ENCODE results near the gene LRRC37A.
A peak's percentile ranks its signal among the peaks of the same experiment; 100 is the strongest.
"Not testable (repeated sequence)": the region's sequence is repeated elsewhere in the genome, so short reads cannot be mapped to it uniquely, and the experiment has no call there.

LRRC37A gene

DNA sequence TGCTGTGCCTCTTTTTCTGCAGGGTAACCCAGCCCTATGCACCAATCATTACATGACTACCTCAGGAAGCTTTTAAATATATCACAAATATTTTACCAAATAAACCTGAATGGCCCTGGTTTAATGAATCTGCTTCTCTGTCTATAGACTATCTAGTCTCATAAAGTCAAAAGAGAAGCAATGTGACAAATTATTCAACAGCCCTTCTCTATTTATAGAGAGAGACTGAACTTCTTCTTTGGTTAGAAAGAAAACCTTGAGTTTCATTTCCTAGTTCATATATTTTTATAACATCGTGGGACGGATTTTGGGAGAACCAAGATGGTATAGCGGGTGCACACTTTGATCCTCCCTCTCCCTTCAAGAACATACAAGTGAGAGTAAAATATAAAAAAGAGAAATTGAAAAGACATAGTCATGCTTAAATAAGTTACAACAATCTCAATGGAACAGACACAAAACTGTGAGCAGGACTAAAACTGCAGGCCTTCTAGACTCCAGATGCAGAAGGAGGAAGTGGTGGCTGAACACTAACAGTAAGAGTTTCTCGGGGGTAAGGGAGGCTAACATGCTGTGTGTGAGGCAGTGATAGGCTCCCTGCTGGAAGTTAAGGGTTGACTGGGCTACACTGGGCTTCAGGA lies 3.9 kb upstream of the LRRC37A start:
- DNase-seq: not testable (repeated sequence)

DNA sequence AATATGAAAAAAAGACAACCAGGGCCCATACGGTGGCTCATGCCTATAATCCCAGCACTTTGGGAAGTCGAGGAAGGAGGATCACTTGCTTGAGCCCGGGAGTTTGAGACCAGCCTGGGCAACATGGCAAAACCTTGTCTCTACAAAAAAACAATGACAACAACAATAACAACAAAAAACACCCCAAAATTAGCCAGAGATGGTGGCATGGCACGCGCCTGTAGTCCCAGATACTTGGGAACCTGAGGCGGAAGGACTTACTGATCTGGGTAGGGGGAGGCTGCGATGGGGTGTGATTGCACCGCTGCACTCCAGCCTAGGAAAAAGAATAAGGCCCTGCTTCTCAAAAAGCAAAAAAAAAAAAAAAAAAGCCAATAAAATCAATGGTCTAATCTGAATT lies 3.3 kb upstream of the LRRC37A start:
- not testable (repeated sequence) for DNase-seq

DNA sequence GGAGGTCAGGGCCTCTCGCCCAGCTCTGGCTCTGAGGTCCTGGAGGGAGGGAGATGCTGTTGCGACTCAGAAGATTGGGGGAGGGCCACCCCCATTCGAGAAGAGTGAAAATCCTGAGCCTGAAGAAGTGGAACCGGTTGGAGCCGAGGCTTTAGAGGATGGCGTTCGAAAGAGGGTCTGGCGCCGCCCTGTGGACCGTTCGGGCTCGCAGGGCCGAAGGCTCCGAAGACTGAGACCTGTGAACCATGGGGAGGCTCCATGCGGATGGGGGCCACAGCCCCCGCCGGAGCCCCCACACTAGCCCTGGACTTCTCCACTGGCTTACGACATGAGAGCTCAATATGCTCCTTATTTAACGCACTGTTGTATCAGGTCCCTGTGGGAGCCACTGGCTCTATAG lies 46.3 kb downstream of the LRRC37A start:
- DNase-seq: not testable (repeated sequence)

DNA sequence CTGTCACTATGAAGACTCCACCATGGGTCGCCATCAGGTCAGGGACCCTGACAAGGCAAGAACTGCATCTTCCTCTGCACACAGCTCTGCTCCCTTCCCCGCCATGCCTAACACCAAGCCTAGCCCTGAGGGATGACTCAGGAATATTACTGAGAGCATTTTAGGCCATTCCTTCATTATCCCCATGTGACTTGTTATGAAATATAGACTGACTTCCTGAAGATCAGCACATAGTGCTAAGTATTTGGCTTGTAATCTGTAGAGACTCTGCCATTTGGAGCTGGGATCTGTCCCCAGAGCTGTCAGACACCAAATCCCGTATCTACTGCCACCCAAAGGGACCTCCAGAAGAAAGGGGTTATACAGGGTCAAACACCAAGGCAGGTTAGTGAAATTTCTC lies 47.2 kb downstream of the LRRC37A start:
- not testable (repeated sequence) for DNase-seq

DNA sequence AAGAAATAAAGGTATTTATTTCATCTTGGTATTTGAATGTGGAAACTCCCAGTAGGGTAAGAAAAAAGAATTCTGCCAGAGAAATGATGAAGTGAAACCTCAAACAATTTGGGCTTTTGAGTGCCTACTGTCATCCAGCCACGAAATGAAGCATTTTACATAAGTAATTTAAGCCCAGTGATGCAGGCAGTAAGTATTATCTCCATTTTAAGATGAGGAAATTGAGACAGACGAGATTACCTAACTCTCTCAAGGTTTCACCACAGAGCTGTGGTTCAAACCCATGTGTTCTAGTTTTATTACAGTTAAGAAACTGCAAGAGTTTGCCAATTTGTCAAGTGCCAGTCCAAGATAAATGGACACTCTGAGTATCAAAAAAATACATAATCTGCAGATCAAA lies 53.4 kb downstream of the LRRC37A start:
- DNase-seq: not testable (repeated sequence)

DNA sequence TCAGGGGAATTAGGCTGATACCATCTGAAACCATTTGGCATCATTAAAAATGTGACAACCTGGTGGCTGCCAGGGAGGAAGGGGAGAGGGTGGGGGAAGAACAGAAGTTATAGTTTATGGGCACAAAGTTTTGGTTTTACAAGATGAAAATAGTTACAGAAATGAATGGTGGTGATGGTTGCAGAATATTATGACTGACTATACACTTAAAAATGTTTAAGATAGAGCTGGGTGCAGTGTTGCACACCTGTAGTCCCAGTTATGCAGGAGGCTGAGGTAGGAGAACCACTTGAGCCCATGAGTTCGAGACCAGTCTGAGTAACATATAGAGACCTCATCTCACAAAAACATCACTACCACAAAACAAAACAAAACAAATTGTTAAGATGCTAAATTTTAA lies 54.1 kb downstream of the LRRC37A start:
- DNase-seq: not testable (repeated sequence)

DNA sequence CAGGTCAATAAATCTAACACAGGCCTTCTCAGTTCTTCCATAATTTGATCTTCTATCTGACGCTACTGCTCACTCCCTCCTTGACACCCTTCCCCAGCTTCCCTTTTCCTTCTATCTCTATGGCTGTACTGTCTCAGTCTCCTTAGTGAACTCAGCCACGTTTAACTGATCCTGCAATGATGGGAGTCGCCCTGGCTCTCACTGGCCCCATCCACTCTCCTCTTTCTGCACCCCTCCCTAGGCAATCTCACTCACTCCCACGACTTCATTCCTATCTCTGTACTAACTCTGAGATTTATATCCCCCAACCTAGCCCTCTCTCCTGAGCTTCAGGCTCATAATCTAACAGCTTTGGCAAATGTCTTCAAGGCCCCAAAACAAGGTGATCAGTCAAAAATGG lies 58.9 kb downstream of the LRRC37A start:
- not testable (repeated sequence) for DNase-seq

DNA sequence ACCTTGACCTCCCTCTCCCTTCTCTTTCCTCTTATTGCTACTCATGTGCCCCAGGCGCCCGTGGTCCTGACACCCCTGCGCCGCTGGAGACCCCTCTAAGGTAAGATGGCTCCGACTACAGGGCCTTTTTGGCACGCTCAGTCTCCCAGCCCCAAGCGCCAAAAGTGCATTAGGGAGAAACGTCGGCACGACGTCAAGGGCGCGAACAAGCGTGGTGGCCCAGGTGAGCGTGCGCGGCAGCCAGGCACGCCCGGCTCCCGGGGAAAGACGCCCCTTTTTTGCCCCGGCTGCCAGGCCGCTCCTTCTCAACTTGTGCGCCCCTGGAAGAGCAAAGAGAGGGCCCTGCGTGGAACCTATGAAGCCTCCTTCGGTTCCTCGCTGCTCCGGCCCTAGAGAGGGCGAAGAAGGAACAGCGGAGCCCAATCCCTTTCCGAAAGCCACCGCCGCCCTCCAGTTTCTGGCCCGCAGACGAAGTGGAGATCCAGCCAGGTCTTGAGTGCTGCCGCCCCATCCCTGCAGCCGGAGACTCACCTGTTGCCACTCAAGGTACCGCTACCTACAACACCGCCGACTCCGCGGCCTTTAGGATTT lies 66.3 kb downstream of the LRRC37A start:
- not testable (repeated sequence) for DNase-seq

DNA sequence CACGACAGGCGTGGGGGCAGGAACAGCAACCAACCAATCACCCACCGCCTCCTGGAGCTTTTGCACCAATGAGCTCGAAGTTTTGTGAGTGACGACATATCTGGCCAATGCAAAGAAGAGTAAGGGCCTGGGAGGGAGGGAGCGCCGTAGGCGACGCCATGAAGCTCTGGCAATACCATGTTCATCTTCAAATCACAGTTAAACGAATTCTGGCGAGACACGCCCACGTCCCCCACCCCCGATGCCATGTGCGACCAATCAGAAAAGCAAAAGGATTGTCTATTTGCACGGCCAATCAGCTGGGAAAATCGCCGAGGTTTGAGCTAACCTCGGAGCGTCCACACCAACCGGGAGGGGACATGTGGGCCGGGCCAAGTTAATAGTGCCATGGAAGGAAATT lies 66.8 kb downstream of the LRRC37A start, which contains the start of gene ARL17B:
Gene ARL17B, minus strand, starts transcription at position 12 of the 400 bp plus-strand sequence. CDS start 3,369 bp downstream, outside the sequence.
- peak; percentile 74 to 80 for DNase-seq

DNA sequence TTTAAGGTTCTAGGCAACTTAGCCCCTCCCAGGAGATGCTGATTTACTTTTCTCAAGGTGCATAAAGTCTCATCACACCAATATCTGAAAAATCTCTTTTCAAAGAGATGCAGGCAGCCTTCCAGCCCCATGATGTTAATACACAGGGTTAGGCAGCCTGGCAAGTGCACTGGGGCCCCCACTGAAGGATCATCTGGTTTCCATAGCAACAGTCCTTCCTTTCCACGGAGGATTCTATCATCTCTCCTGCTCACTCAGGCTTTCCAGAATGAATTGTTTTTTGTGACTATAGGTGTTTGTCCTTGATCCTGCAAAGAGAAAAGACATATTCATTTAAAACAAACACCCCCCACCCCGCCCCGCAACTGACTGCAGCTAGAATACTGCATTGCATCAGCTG lies 72.6 kb downstream of the LRRC37A start:
- not testable (repeated sequence) for DNase-seq

DNA sequence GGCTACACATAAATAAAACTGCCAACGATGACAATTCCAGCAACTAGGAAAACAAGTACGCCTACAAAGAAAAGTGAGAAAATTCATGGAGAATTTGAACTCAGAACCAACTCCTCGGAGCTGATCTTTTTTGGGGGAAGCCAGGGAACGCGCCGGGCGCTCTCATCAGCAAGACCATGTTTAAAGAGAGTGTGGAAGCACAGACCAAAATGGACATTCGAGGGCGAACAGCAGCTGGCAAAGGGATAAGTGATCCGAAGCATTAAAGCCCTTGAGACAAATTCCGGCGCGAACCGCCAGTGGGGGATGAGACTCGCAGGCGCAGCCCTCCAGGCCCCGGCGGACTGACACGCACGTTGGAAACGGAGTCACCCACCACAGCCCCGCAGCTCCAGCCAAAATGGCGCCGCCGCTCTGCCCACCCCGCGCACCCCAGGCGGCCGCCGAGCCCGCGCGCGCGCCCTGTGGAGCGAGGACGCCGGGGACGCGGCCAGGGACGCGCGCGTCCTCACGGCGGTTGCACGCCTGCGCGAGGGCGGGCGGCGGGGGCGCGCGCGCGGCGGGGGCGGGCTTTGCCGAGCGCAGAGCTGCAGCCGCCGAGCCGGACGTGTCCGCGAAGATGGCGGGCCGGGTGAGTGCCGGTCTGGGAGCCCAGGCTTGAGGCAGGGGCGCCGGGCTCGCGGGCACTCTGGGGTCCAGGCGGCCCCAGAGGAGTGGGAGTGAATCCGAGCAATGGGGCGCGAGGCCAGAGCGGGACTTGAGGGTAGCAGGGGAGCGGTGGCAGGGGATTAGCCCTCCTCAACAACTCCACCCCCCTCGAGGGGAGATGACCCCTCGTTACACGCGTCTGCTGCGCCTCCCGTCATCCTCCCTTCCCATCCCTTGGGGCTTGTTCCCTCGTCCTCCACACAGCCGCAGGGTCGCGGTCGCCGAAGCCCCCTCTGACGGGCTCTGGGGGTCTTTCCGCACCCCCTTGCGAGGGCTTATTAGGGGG lies 77.6 kb downstream of the LRRC37A start:
- DNase-seq: not testable (repeated sequence)

DNA sequence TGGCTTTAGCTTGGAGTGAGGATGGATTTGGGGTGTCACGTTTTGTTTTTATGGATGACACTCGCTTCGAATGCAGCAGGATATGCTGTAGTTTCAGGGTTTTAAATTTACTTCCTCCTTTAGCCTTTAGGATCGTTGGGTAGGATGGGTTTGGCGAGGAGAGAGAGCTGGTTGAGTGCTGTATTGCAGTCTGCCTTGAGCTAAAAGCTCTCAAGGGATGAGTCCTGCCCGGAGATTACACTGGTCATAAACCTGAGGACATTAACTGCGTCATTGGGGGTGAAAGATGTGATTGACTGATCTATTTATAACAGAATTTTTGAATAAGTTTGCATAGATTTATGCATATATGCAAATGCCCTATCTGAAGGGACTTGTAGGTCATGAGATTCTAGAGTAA lies 78.5 kb downstream of the LRRC37A start:
- not testable (repeated sequence) for DNase-seq

DNA sequence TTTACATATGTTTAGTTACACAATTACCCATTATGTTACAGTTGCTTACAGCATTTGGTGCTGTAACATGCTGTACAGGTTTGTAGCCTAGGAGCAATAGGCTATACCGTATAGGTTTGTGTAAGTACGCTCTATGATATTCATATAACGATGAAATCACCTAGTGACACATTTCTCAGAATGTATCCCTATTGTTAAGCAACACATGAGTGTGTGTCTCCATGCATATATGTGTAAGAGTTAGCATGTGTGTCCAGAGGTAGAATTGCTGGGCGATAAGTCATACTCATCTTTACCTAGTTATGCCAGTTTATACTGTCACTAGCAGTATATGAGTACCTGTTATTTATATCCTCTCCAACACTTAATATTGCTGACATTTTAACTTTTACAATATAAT lies 88.2 kb downstream of the LRRC37A start:
- DNase-seq: not testable (repeated sequence)

DNA sequence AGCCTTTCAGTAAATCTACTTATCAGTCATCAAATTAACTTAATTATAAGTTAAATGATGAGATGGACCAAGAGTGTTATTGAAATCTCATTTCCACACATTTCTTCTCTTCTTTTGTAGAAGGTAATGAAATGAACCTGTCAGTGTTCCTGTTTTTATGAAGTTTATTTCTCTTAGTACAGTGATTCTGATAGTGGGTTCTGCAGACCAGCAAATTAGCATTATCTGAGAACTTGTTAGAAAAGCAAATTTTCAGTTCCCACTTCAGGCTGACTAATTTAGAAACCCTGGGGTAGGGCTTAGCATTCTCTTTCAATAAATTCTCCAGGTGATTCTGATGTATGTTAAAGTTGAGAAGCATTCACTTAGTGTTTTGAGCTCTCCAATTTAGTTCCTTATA lies 90.6 kb downstream of the LRRC37A start:
- not testable (repeated sequence) for DNase-seq

Data from activated T-cell treated with anti-CD3 and anti-CD28 coated beads, Interleukin-2, amount 50 U/mL, for 48 hours (primary cell).